ENCODE measurements around the gene LRRFIP1. TPM values are rescaled to one million over a fixed set of nuclear protein-coding genes. Genes with fewer than 3 reads are reported as not detected.

LRRFIP1 gene
- total and polyA plus RNA-seq, 2 donors (not counting 3 experiments of a cell fraction or from before 2014, with no cell fraction given) = 39.2 to 179 TPM

DNA sequence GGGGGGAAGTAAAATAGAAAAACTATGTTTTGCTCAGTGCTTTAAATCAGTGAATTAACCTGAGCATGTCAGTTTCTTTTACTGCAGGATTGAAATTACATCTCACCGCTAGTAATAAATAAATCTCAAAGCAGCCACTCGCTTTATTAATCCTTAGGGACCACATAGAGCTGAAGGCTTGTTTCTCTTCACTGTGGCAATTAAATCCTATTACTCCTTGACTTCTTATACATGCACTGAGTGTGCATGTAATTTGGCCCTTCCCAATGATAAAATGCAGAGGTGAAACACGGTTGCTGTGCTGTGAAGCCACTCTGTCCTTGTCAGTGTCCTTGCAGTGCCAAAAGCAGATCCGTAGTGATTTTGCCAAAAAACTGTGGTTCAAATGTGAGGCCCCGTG is 94.1 kb downstream of the LRRFIP1 start:
- Histone ChIP-seq H3K4me2 (ENCODE audit: insufficient read depth, low read length) (no peak overlapping the region), H3K4me3 (replicated peaks in 1 of 3; ENCODE audit: insufficient read depth in 1 of 3, low read depth in 1 of 3, low read length in 3 of 3) (no peak overlapping the region), H4K20me1 (replicated peaks; ENCODE audit: control insufficient read depth, extremely low read depth, insufficient read depth, low read length) (no peaks in the 10 kb centered on the region), H3K36me3 (ENCODE audit: control insufficient read depth in 2 of 2, extremely low read depth in 1 of 2, insufficient read depth in 2 of 2, low read length in 2 of 2) (peaks cover 0 to 2% of the 10 kb centered on the region in 2 experiments), H3K27ac (ENCODE audit: insufficient read depth, low read depth, low read length) (no peak overlapping the region), H3K9ac (replicated peaks; ENCODE audit: extremely low read depth, insufficient read depth, low read length) (no peak overlapping the region), H3K9me3 (replicated peaks; ENCODE audit: control insufficient read depth, insufficient read depth, low read length) (no peaks in the 10 kb centered on the region), H3K79me2 (ENCODE audit: control insufficient read depth, insufficient read depth, low read length) (peaks cover 77% of the 10 kb centered on the region), H2AFZ (ENCODE audit: low read depth, low read length) (no peak overlapping the region), H3K27me3 (ENCODE audit: control insufficient read depth in 2 of 2, insufficient read depth in 2 of 2, low read length in 2 of 2) (no peaks in the 10 kb centered on the region), H3K4me1 (ENCODE audit: control insufficient read depth, extremely low read depth, insufficient read depth, low read length) (peaks cover 15% of the 10 kb centered on the region), H3K9me1 (replicated peaks; ENCODE audit: control insufficient read depth, extremely low read depth, insufficient read depth, low read length) (peaks cover 3% of the 10 kb centered on the region)
- FAIRE-seq = no peak
- dilution Hi-C loops (cut with MboI; ENCODE audit: extremely low pct_ligation_motif_present, low sequenced_read_pairs) (no loop called here), intact Hi-C loops (cut with micrococcal nuclease) (no loop called here)
- no TSS peak for BruUV-seq (replicated peaks)
- CTCF ChIA-PET = interaction anchor here (4.1 kb wide), 1 partner anchor 23 kb away, joined by 15 read pairs; no protein-coding TSS in a partner anchor
- TF ChIP-seq MYC (IDR thresholded peaks at IDR 0.05; ENCODE audit: low read depth, low read length) (no peak), EZH2 (IDR thresholded peaks at IDR 0.05; ENCODE audit: borderline replicate concordance, low read depth, low read length, severe bottlenecking) (no peak), GATA2 (IDR thresholded peaks at IDR 0.05; ENCODE audit: insufficient read depth, insufficient read length, low read depth, low read length) (no peak), FOS (IDR thresholded peaks at IDR 0.05; ENCODE audit: borderline replicate concordance, insufficient read depth, low read length) (no peak)
- POLR2A ChIA-PET = interaction anchor here (0.8 kb wide), 1 partner anchor 13 kb away, joined by 4 read pairs; no protein-coding TSS in a partner anchor
- DNase-seq (ENCODE audit: low read depth, low spot score) = no peak

DNA sequence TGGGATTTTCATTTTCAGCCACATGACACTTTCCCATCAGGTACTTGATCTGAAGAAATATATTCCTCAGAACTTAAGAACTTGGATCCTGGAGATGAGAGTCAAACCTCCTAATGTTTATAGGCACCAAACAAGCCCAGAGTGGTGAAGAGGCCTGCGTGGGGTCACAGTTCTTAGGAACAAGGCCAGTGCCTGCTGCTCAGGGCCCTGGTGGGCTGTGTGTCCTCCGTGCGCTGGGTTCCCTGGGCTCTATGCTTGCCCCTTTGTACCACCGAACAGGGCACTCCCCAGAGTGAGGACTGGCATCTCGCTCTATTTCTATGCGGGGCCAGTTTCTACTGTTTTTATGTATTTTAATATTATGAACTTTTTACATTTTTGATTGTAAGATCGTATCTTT is 95.2 kb downstream of the LRRFIP1 start:
- no TSS peak for BruUV-seq (replicated peaks)
- POLR2A ChIA-PET = no interaction called here

More for the DNA sequence above, 95.2 kb downstream of the LRRFIP1 start:
- dilution Hi-C loops (cut with MboI; ENCODE audit: extremely low pct_ligation_motif_present, low sequenced_read_pairs) = no loop called here
- FAIRE-seq (no peak), DNase-seq (ENCODE audit: low read depth, low spot score) (no peak)
- Histone ChIP-seq H4K20me1 (replicated peaks; ENCODE audit: control insufficient read depth, extremely low read depth, insufficient read depth, low read length) (no peaks in the 10 kb centered on the region), H3K4me2 (ENCODE audit: insufficient read depth, low read length) (no peak overlapping the region), H3K9me3 (replicated peaks; ENCODE audit: control insufficient read depth, insufficient read depth, low read length) (no peaks in the 10 kb centered on the region), H3K4me1 (ENCODE audit: control insufficient read depth, extremely low read depth, insufficient read depth, low read length) (peaks cover 26% of the 10 kb centered on the region), H3K36me3 (ENCODE audit: control insufficient read depth in 2 of 2, extremely low read depth in 1 of 2, insufficient read depth in 2 of 2, low read length in 2 of 2) (peaks cover 0 to 2% of the 10 kb centered on the region in 2 experiments), H3K9me1 (replicated peaks; ENCODE audit: control insufficient read depth, extremely low read depth, insufficient read depth, low read length) (peaks cover 3% of the 10 kb centered on the region), H3K27me3 (ENCODE audit: control insufficient read depth in 2 of 2, insufficient read depth in 2 of 2, low read length in 2 of 2) (no peaks in the 10 kb centered on the region), H3K4me3 (replicated peaks in 1 of 3; ENCODE audit: insufficient read depth in 1 of 3, low read depth in 1 of 3, low read length in 3 of 3) (no peak overlapping the region), H3K9ac (replicated peaks; ENCODE audit: extremely low read depth, insufficient read depth, low read length) (no peak overlapping the region), H2AFZ (ENCODE audit: low read depth, low read length) (no peak overlapping the region), H3K79me2 (ENCODE audit: control insufficient read depth, insufficient read depth, low read length) (peaks cover 69% of the 10 kb centered on the region), H3K27ac (ENCODE audit: insufficient read depth, low read depth, low read length) (no peak overlapping the region)
- TF ChIP-seq MYC (IDR thresholded peaks at IDR 0.05; ENCODE audit: low read depth, low read length) = no peak
- TF ChIP-seq POLR2A (IDR thresholded peaks at IDR 0.05; ENCODE audit: low read depth, low read length) = no peak
- no peak for TF ChIP-seq GATA2 (IDR thresholded peaks at IDR 0.05; ENCODE audit: insufficient read depth, insufficient read length, low read depth, low read length)
- no peak for TF ChIP-seq EZH2 (IDR thresholded peaks at IDR 0.05; ENCODE audit: borderline replicate concordance, low read depth, low read length, severe bottlenecking)
- no peak for TF ChIP-seq FOS (IDR thresholded peaks at IDR 0.05; ENCODE audit: borderline replicate concordance, insufficient read depth, low read length)
- TF ChIP-seq JUN (IDR thresholded peaks at IDR 0.05; ENCODE audit: borderline replicate concordance, insufficient read depth, insufficient read length, low read depth) = no peak
- TF ChIP-seq, protein P1, sequence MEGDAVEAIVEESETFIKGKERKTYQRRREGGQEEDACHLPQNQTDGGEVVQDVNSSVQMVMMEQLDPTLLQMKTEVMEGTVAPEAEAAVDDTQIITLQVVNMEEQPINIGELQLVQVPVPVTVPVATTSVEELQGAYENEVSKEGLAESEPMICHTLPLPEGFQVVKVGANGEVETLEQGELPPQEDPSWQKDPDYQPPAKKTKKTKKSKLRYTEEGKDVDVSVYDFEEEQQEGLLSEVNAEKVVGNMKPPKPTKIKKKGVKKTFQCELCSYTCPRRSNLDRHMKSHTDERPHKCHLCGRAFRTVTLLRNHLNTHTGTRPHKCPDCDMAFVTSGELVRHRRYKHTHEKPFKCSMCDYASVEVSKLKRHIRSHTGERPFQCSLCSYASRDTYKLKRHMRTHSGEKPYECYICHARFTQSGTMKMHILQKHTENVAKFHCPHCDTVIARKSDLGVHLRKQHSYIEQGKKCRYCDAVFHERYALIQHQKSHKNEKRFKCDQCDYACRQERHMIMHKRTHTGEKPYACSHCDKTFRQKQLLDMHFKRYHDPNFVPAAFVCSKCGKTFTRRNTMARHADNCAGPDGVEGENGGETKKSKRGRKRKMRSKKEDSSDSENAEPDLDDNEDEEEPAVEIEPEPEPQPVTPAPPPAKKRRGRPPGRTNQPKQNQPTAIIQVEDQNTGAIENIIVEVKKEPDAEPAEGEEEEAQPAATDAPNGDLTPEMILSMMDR (IDR thresholded peaks at IDR 0.05; ENCODE audit: extremely low read depth in 1 of 2, insufficient read depth in 1 of 2, low read depth in 1 of 2, low read length in 2 of 2) = no peak
- TF ChIP-seq, protein P2, sequence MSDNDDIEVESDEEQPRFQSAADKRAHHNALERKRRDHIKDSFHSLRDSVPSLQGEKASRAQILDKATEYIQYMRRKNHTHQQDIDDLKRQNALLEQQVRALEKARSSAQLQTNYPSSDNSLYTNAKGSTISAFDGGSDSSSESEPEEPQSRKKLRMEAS (IDR thresholded peaks at IDR 0.05; ENCODE audit: insufficient read depth, insufficient read length) = no peak
- TF ChIP-seq POLR2AphosphoS5 (IDR thresholded peaks at IDR 0.05; ENCODE audit: insufficient read depth, low read depth, low read length) = no peak
- CTCF ChIA-PET = interaction anchor here (4.1 kb wide), 1 partner anchor 22 kb away, joined by 15 read pairs; no protein-coding TSS in a partner anchor
- intact Hi-C loops (cut with micrococcal nuclease) = no loop called here

Measured in endothelial cell of umbilical vein (primary cell).